Left lobe of liver (tissue), 2 donors: ENCODE data around the gene XPOT. TPM values are rescaled to one million over a fixed set of nuclear protein-coding genes. Genes with fewer than 3 reads are reported as not detected.

Experiments
- ATAC-seq: fragments of 200-7000 bp; cut with Tn5 transposase; one replicate; pipeline ENCODE4 v1.9.1; 2020; ENCODE audit warnings: mild to moderate bottlenecking, moderate library complexity
- DNase-seq: peaks from one replicate; pipeline ENCODE4 v3.0.0-alpha.2; 2020; ENCODE audit warnings: low spot score
- total RNA-seq: library from RNA; stranded (reverse); gene quantifications from one replicate; pipeline ENCODE4 v1.2.1, GENCODE V29; 2021
- donor health status: DM: no; HTN: no; CAD: no; lungs with moderate emphysema.
- donor health status: DM: no; HTN: yes; CAD: no.

XPOT gene
- total RNA-seq, 1 donor from 2014 or later = 29.4 TPM

- ATAC-seq (peak; percentile 74), DNase-seq (no peak)
Observed at GRCh38 chr12:64461634-64462414, 57.6 kb downstream of the XPOT start.

- DNase-seq = no peak
- ATAC-seq = no peak
Observed at GRCh38 chr12:64466178-64466577, 62.0 kb downstream of the XPOT start.

GRCh38 chr12:64468966-64469365 lies 64.8 kb downstream of the XPOT start:
- ATAC-seq (no peak), DNase-seq (no peak)

GRCh38 chr12:64469455-64470142 lies 65.4 kb downstream of the XPOT start:
- no peak for ATAC-seq
- DNase-seq = no peak

- ATAC-seq (no peak), DNase-seq (no peak)
Observed at GRCh38 chr12:64470495-64470894, 66.3 kb downstream of the XPOT start.

GRCh38 chr12:64473176-64473575 lies 69.0 kb downstream of the XPOT start:
- no peak for ATAC-seq

GRCh38 chr12:64475518-64475917 lies 71.3 kb downstream of the XPOT start:
- DNase-seq = no peak
- no peak for ATAC-seq

More at GRCh38 chr12:64473176-64473575, 69.0 kb downstream of the XPOT start:
- no peak for DNase-seq

- DNase-seq = no peak
- ATAC-seq = no peak
Observed at GRCh38 chr12:64476844-64477243, 72.7 kb downstream of the XPOT start.

GRCh38 chr12:64478661-64479060 lies 74.5 kb downstream of the XPOT start:
- no peak for ATAC-seq
- DNase-seq = no peak

GRCh38 chr12:64480148-64480547 lies 76.0 kb downstream of the XPOT start:
- ATAC-seq (no peak), DNase-seq (no peak)

- ATAC-seq = no peak
- no peak for DNase-seq
Observed at GRCh38 chr12:64486657-64487056, 82.5 kb downstream of the XPOT start.

GRCh38 chr12:64491718-64492117 lies 87.5 kb downstream of the XPOT start:
- DNase-seq (no peak), ATAC-seq (no peak)

GRCh38 chr12:64493513-64493912 lies 89.3 kb downstream of the XPOT start:
- DNase-seq (no peak), ATAC-seq (no peak)

- ATAC-seq = no peak
- no peak for DNase-seq
Observed at GRCh38 chr12:64494998-64495729, 91.0 kb downstream of the XPOT start.

GRCh38 chr12:64496839-64497400 lies 92.7 kb downstream of the XPOT start:
- no peak for ATAC-seq
- DNase-seq = no peak

- no peak for DNase-seq
- ATAC-seq = no peak
Observed at GRCh38 chr12:64497484-64497883, 93.3 kb downstream of the XPOT start.

- ATAC-seq = no peak
- no peak for DNase-seq
Observed at GRCh38 chr12:64497903-64498302, 93.7 kb downstream of the XPOT start.

GRCh38 chr12:64500394-64500793 lies 96.2 kb downstream of the XPOT start:
- DNase-seq (no peak), ATAC-seq (no peak)
